ENCODE results near the gene NTF4. TPM values are rescaled to one million over a fixed set of nuclear protein-coding genes. Genes with fewer than 3 reads are reported as not detected.
"Not testable (repeated sequence)": the region's sequence is repeated elsewhere in the genome, so short reads cannot be mapped to it uniquely, and the experiment has no call there.

NTF4 gene
- total and polyA plus RNA-seq, 5 donors: 0.37 to 2.2 (median 0.47) TPM; not detected in 1

GRCh38 chr19:49056101-49056901, 8.3 kb downstream of the NTF4 start:
- peak; percentile 84 to 90 for ATAC-seq
- Histone ChIP-seq H3K4me3 (ENCODE audit: low read length) (peak overlapping the region; percentile 49), H3K27me3 (ENCODE audit: control insufficient read depth, insufficient read depth) (no peaks in the 10 kb centered on the region), H3K9me3 (ENCODE audit: control insufficient read depth, low read length) (no peaks in the 10 kb centered on the region), H3K27ac (ENCODE audit: low read length) (no peak overlapping the region), H3K4me1 (ENCODE audit: control insufficient read depth, insufficient read depth, low read length) (no peaks in the 10 kb centered on the region)
- intact Hi-C loops (cut with DNase I): no loop called here
- WGBS: 1% methylated on average over 63 of the region's 63 CpGs
- peak; percentile 61 to 84 (median 84) for DNase-seq

- H3K27me3 ChIP-seq (ENCODE audit: control insufficient read depth, insufficient read depth); intact Hi-C loops (cut with DNase I); H3K9me3 ChIP-seq (ENCODE audit: control insufficient read depth, low read length); DNase-seq; H3K27ac ChIP-seq (ENCODE audit: low read length); H3K4me3 ChIP-seq (ENCODE audit: low read length); H3K4me1 ChIP-seq (ENCODE audit: control insufficient read depth, insufficient read depth, low read length); ATAC-seq: not testable (repeated sequence)
- 70% methylated on average over 24 of the region's 24 CpGs for WGBS
These were observed 14.1 kb downstream of the NTF4 start for GRCh38 chr19:49050376-49051033.

GRCh38 chr19:49049834-49050233, 14.8 kb downstream of the NTF4 start:
- ATAC-seq; H3K9me3 ChIP-seq (ENCODE audit: control insufficient read depth, low read length); intact Hi-C loops (cut with DNase I); DNase-seq; H3K27ac ChIP-seq (ENCODE audit: low read length); H3K4me3 ChIP-seq (ENCODE audit: low read length); H3K27me3 ChIP-seq (ENCODE audit: control insufficient read depth, insufficient read depth); H3K4me1 ChIP-seq (ENCODE audit: control insufficient read depth, insufficient read depth, low read length): not testable (repeated sequence)
- WGBS: 82% methylated on average over 3 of the region's 4 CpGs

- H3K27me3 ChIP-seq (ENCODE audit: control insufficient read depth, insufficient read depth); H3K9me3 ChIP-seq (ENCODE audit: control insufficient read depth, low read length); H3K4me1 ChIP-seq (ENCODE audit: control insufficient read depth, insufficient read depth, low read length); ATAC-seq; H3K27ac ChIP-seq (ENCODE audit: low read length); DNase-seq; intact Hi-C loops (cut with DNase I); H3K4me3 ChIP-seq (ENCODE audit: low read length): not testable (repeated sequence)
- WGBS: 67% methylated on average over 12 of the region's 12 CpGs
These were observed 15.6 kb downstream of the NTF4 start, which contains the start of gene CGB8 for GRCh38 chr19:49049011-49049410. Gene CGB8 (minus strand): TSS chr19:49049111. CDS start chr19:49048739, 372 bp downstream.

GRCh38 chr19:49043548-49043947, 21.1 kb downstream of the NTF4 start, which contains the start of gene CGB5:
Gene CGB5 (plus strand): TSS chr19:49043848. CDS start chr19:49044210, 362 bp downstream.
- intact Hi-C loops (cut with DNase I); ATAC-seq; H3K9me3 ChIP-seq (ENCODE audit: control insufficient read depth, low read length); H3K4me3 ChIP-seq (ENCODE audit: low read length); H3K27ac ChIP-seq (ENCODE audit: low read length); H3K4me1 ChIP-seq (ENCODE audit: control insufficient read depth, insufficient read depth, low read length); DNase-seq; H3K27me3 ChIP-seq (ENCODE audit: control insufficient read depth, insufficient read depth): not testable (repeated sequence)
- WGBS: 64% methylated on average over 15 of the region's 15 CpGs

- H3K4me3 ChIP-seq (ENCODE audit: low read length); H3K27ac ChIP-seq (ENCODE audit: low read length); DNase-seq; H3K27me3 ChIP-seq (ENCODE audit: control insufficient read depth, insufficient read depth); ATAC-seq; H3K4me1 ChIP-seq (ENCODE audit: control insufficient read depth, insufficient read depth, low read length); H3K9me3 ChIP-seq (ENCODE audit: control insufficient read depth, low read length); intact Hi-C loops (cut with DNase I): not testable (repeated sequence)
- WGBS: 90% methylated on average over 4 of the region's 4 CpGs
These were observed 22.0 kb downstream of the NTF4 start for GRCh38 chr19:49042666-49043065.

- intact Hi-C loops (cut with DNase I): no loop called here
- Histone ChIP-seq H3K4me3 (ENCODE audit: low read length) (no peak overlapping the region), H3K27ac (ENCODE audit: low read length) (no peak overlapping the region), H3K27me3 (ENCODE audit: control insufficient read depth, insufficient read depth) (no peaks in the 10 kb centered on the region), H3K4me1 (ENCODE audit: control insufficient read depth, insufficient read depth, low read length) (no peaks in the 10 kb centered on the region), H3K9me3 (ENCODE audit: control insufficient read depth, low read length) (no peaks in the 10 kb centered on the region)
- DNase-seq (no peak), ATAC-seq (no peak)
- 78% methylated on average over 17 of the region's 17 CpGs for WGBS
These were observed 22.4 kb downstream of the NTF4 start for GRCh38 chr19:49042177-49042576.

GRCh38 chr19:49039736-49040135, 24.9 kb downstream of the NTF4 start:
- H3K4me1 ChIP-seq (ENCODE audit: control insufficient read depth, insufficient read depth, low read length); H3K4me3 ChIP-seq (ENCODE audit: low read length); H3K27me3 ChIP-seq (ENCODE audit: control insufficient read depth, insufficient read depth); intact Hi-C loops (cut with DNase I); H3K27ac ChIP-seq (ENCODE audit: low read length); H3K9me3 ChIP-seq (ENCODE audit: control insufficient read depth, low read length); ATAC-seq: not testable (repeated sequence)
- peak in 1 of 3 donors; percentile 0 for DNase-seq
- WGBS: 69% methylated on average over 9 of the region's 9 CpGs

GRCh38 chr19:49038557-49039276, 25.9 kb downstream of the NTF4 start:
- H3K27ac ChIP-seq (ENCODE audit: low read length); H3K9me3 ChIP-seq (ENCODE audit: control insufficient read depth, low read length); H3K4me3 ChIP-seq (ENCODE audit: low read length); intact Hi-C loops (cut with DNase I); H3K27me3 ChIP-seq (ENCODE audit: control insufficient read depth, insufficient read depth); ATAC-seq; H3K4me1 ChIP-seq (ENCODE audit: control insufficient read depth, insufficient read depth, low read length): not testable (repeated sequence)
- WGBS: 84% methylated on average over 26 of the region's 26 CpGs
- peak in 1 of 3 donors; percentile 6 for DNase-seq

GRCh38 chr19:49038111-49038510, 26.5 kb downstream of the NTF4 start:
- ATAC-seq; H3K27me3 ChIP-seq (ENCODE audit: control insufficient read depth, insufficient read depth); H3K4me3 ChIP-seq (ENCODE audit: low read length); H3K4me1 ChIP-seq (ENCODE audit: control insufficient read depth, insufficient read depth, low read length); DNase-seq; H3K27ac ChIP-seq (ENCODE audit: low read length); H3K9me3 ChIP-seq (ENCODE audit: control insufficient read depth, low read length); intact Hi-C loops (cut with DNase I): not testable (repeated sequence)
- 93% methylated on average over 6 of the region's 8 CpGs for WGBS

- H3K4me1 ChIP-seq (ENCODE audit: control insufficient read depth, insufficient read depth, low read length); H3K27ac ChIP-seq (ENCODE audit: low read length); ATAC-seq; H3K9me3 ChIP-seq (ENCODE audit: control insufficient read depth, low read length); H3K4me3 ChIP-seq (ENCODE audit: low read length); intact Hi-C loops (cut with DNase I); H3K27me3 ChIP-seq (ENCODE audit: control insufficient read depth, insufficient read depth): not testable (repeated sequence)
- WGBS: 49% methylated on average over 18 of the region's 18 CpGs
- peak in 1 of 3 donors; percentile 36 for DNase-seq
These were observed 27.8 kb downstream of the NTF4 start, which contains the start of gene CGB1 for GRCh38 chr19:49036815-49037214. Gene CGB1 (minus strand): TSS chr19:49036895. CDS start chr19:49036711, 184 bp downstream.
